A549 (cell line): ENCODE measurements around the gene TIAM2.

Experiments used
- CHD4 ChIP-seq: fragments of 200-600 bp; sonication (generic); IDR thresholded peaks from 2 replicates; pipeline ENCODE4 v1.6.1; 2016; ENCODE audit warnings: antibody characterized with exemption, mild to moderate bottlenecking, borderline replicate concordance
- CTCF ChIP-seq: fragments of >200 bp; sonication (Bioruptor Twin); formaldehyde crosslinking; IDR thresholded peaks from 3 replicates; pipeline ENCODE4 v1.5.1; 2016
- EP300 ChIP-seq, 2 experiments: fragments of >200 bp; sonication (Bioruptor Twin); formaldehyde crosslinking; IDR thresholded peaks; 2 replicates in 1 of 2; 3 replicates in 1 of 2; pipeline ENCODE4 v1.6.1; 2016 to 2017
- HOXA7 ChIP-seq: fragments of 250-450 bp; sonication (Bioruptor Pico); IDR thresholded peaks from 2 replicates; pipeline ENCODE4 v1.5.0; 2020; ENCODE audit warnings: mild to moderate bottlenecking, moderate library complexity
- KDM1A ChIP-seq: fragments of 200-600 bp; sonication (generic); IDR thresholded peaks from 2 replicates; pipeline ENCODE4 v1.6.1; 2016; ENCODE audit warnings: low read depth, mild to moderate bottlenecking
- MAX ChIP-seq: IDR thresholded peaks from 2 replicates; pipeline ENCODE4 v1.6.1; 2012
- MAZ ChIP-seq: fragments of 150-350 bp; IDR thresholded peaks from 2 replicates; pipeline ENCODE4 v1.6.1; 2014; ENCODE audit warnings: antibody characterized with exemption, low read depth, low read length, borderline replicate concordance
- POLR2A ChIP-seq: IDR thresholded peaks from 2 replicates; pipeline ENCODE4 v1.6.1; 2012; ENCODE audit warnings: mild to moderate bottlenecking, low read length
- RAD21 ChIP-seq, 2 experiments: fragments of >200 bp in 1 of 2; sonication (Bioruptor Twin) in 1 of 2; formaldehyde crosslinking in 1 of 2; IDR thresholded peaks in 1 of 2; conservative IDR thresholded peaks in 1 of 2; 2 replicates in 1 of 2; 3 replicates in 1 of 2; pipeline ENCODE4 v1.6.1; 2012 to 2018; ENCODE audit warnings: inconsistent platforms in 1 of 2
- REST ChIP-seq: fragments of 200-600 bp; sonication (generic); IDR thresholded peaks from 2 replicates; pipeline ENCODE4 v1.6.1; 2016; ENCODE audit warnings: antibody characterized with exemption, mild to moderate bottlenecking, moderate library complexity
- RFX5 ChIP-seq: fragments of 450-650 bp; IDR thresholded peaks from 2 replicates; pipeline ENCODE4 v1.7.1; 2014; ENCODE audit warnings: antibody characterized with exemption, mild to moderate bottlenecking, moderate library complexity
- ZSCAN20 ChIP-seq: fragments of 250-450 bp; sonication (Bioruptor Pico); IDR thresholded peaks from 2 replicates; pipeline ENCODE4 v1.8.0; 2022; ENCODE audit warnings: mild to moderate bottlenecking, moderate library complexity

GRCh38 chr6:155038104-155038503, 43.0 kb downstream of the TIAM2 start:
- no peak for TF ChIP-seq MAZ
- TF ChIP-seq REST, result no peak
- TF ChIP-seq MAX, result no peak
- no peak for TF ChIP-seq KDM1A
- TF ChIP-seq CTCF, result no peak
- no peak for TF ChIP-seq POLR2A
- TF ChIP-seq ZSCAN20 (CRISPR knock-in tag), result no peak
- no peak for TF ChIP-seq RFX5
- TF ChIP-seq EP300 (IDR thresholded peaks at IDR 0.05), result no peak
- TF ChIP-seq RAD21 (conservative IDR thresholded peaks at IDR 0.05 in 1 of 2, IDR thresholded peaks at IDR 0.05 in 1 of 2), result no peak
- no peak for TF ChIP-seq CHD4
- TF ChIP-seq HOXA7 (CRISPR knock-in tag), result no peak
